ENCODE results near the gene SLC7A1. TPM values are rescaled to one million over a fixed set of nuclear protein-coding genes. Genes with fewer than 3 reads are reported as not detected.

The SLC7A1 gene
- total and polyA plus RNA-seq, 4 donors: 6.6 to 53.8 (median 10.5) TPM

GRCh38 chr13:29594710-29595379 lies 643 bp downstream of the SLC7A1 start:
- peak overlapping the region; percentile 81 for H3K4me3 ChIP-seq
- peak overlapping the region in 1 of 2 donors; percentile 67 for H3K9ac ChIP-seq (ENCODE audit: insufficient read depth in 1 of 2, low read length in 2 of 2)
- 0 to 1% methylated on average over 42 to 75 of the region's 75 CpGs for WGBS, 2 donors
- ATAC-seq (ENCODE audit: insufficient read depth, low FRiP score) (peak; percentile 57), DNase-seq (peak; percentile 40 to 63 (median 46))
- H3K27ac ChIP-seq (ENCODE audit: low read depth in 1 of 2, low read length in 1 of 2): peak overlapping the region; percentile 85 to 99
- peaks cover 0 to 8% (median 4%) of the 10 kb centered on the region in 5 donors for H3K4me1 ChIP-seq (ENCODE audit: control insufficient read depth in 5 of 5, insufficient read depth in 5 of 5, low read length in 5 of 5)
- H3K36me3 ChIP-seq (ENCODE audit: control insufficient read depth in 4 of 4, insufficient read depth in 4 of 4, low read length in 4 of 4): no peaks in the 10 kb centered on the region
- TF ChIP-seq, protein P1, sequence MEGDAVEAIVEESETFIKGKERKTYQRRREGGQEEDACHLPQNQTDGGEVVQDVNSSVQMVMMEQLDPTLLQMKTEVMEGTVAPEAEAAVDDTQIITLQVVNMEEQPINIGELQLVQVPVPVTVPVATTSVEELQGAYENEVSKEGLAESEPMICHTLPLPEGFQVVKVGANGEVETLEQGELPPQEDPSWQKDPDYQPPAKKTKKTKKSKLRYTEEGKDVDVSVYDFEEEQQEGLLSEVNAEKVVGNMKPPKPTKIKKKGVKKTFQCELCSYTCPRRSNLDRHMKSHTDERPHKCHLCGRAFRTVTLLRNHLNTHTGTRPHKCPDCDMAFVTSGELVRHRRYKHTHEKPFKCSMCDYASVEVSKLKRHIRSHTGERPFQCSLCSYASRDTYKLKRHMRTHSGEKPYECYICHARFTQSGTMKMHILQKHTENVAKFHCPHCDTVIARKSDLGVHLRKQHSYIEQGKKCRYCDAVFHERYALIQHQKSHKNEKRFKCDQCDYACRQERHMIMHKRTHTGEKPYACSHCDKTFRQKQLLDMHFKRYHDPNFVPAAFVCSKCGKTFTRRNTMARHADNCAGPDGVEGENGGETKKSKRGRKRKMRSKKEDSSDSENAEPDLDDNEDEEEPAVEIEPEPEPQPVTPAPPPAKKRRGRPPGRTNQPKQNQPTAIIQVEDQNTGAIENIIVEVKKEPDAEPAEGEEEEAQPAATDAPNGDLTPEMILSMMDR (IDR thresholded peaks at IDR 0.05; ENCODE audit: control extremely low read depth, extremely low read depth): no peak
- H3K9me3 ChIP-seq (ENCODE audit: control insufficient read depth in 4 of 4, insufficient read depth in 3 of 4, low read length in 3 of 4): peaks cover 0 to 2% (median 0%) of the 10 kb centered on the region in 4 donors
- H3K27me3 ChIP-seq (ENCODE audit: control insufficient read depth in 3 of 3, insufficient read depth in 3 of 3, low read length in 2 of 3): peaks cover 0 to 9% (median 5%) of the 10 kb centered on the region in 3 donors

- TF ChIP-seq, protein P1 (IDR thresholded peaks at IDR 0.05; ENCODE audit: control extremely low read depth, extremely low read depth): no peak
- Histone ChIP-seq H3K4me3 (peak overlapping the region; percentile 81), H3K36me3 (ENCODE audit: control insufficient read depth in 4 of 4, insufficient read depth in 4 of 4, low read length in 4 of 4) (no peaks in the 10 kb centered on the region), H3K27me3 (ENCODE audit: control insufficient read depth in 3 of 3, insufficient read depth in 3 of 3, low read length in 2 of 3) (peaks cover 0 to 9% (median 5%) of the 10 kb centered on the region in 3 donors), H3K27ac (ENCODE audit: low read depth in 1 of 2, low read length in 1 of 2) (peak overlapping the region; percentile 85 to 99), H3K4me1 (ENCODE audit: control insufficient read depth in 5 of 5, insufficient read depth in 5 of 5, low read length in 5 of 5) (peaks cover 0 to 8% (median 4%) of the 10 kb centered on the region in 5 donors), H3K9ac (ENCODE audit: insufficient read depth in 1 of 2, low read length in 2 of 2) (peak overlapping the region in 1 of 2 donors; percentile 67), H3K9me3 (ENCODE audit: control insufficient read depth in 4 of 4, insufficient read depth in 3 of 4, low read length in 3 of 4) (peaks cover 0 to 2% (median 0%) of the 10 kb centered on the region in 4 donors)
- 14 to 25% methylated on average over 9 of the region's 9 CpGs for WGBS, 2 donors
- ATAC-seq (ENCODE audit: insufficient read depth, low FRiP score) (peak; percentile 8), DNase-seq (peak; percentile 34 to 36 (median 34))
Observed at GRCh38 chr13:29594303-29594709, 1.2 kb downstream of the SLC7A1 start.

- no peak overlapping the region for H3K9ac ChIP-seq (ENCODE audit: insufficient read depth in 1 of 2, low read length in 2 of 2)
Observed at GRCh38 chr13:29593605-29594297, 1.7 kb downstream of the SLC7A1 start.

More at GRCh38 chr13:29593605-29594297, 1.7 kb downstream of the SLC7A1 start:
- Histone ChIP-seq H3K9me3 (ENCODE audit: control insufficient read depth in 4 of 4, insufficient read depth in 3 of 4, low read length in 3 of 4) (peaks cover 0 to 2% (median 0%) of the 10 kb centered on the region in 4 donors), H3K27ac (ENCODE audit: low read depth in 1 of 2, low read length in 1 of 2) (peak overlapping the region in 1 of 2 donors; percentile 99), H3K4me1 (ENCODE audit: control insufficient read depth in 5 of 5, insufficient read depth in 5 of 5, low read length in 5 of 5) (peaks cover 0 to 8% (median 4%) of the 10 kb centered on the region in 5 donors), H3K27me3 (ENCODE audit: control insufficient read depth in 3 of 3, insufficient read depth in 3 of 3, low read length in 2 of 3) (peaks cover 0 to 9% (median 5%) of the 10 kb centered on the region in 3 donors), H3K36me3 (ENCODE audit: control insufficient read depth in 4 of 4, insufficient read depth in 4 of 4, low read length in 4 of 4) (no peaks in the 10 kb centered on the region), H3K4me3 (no peak overlapping the region)
- ATAC-seq (ENCODE audit: insufficient read depth, low FRiP score) (no peak), DNase-seq (no peak)
- WGBS, 2 donors: 79 to 90% methylated on average over 8 of the region's 8 CpGs
- TF ChIP-seq, protein P1 (IDR thresholded peaks at IDR 0.05; ENCODE audit: control extremely low read depth, extremely low read depth): no peak

All from lung (tissue), 12 donors.